Neural progenitor cell (in vitro differentiated cells): ENCODE results near the gene RNU1-2. TPM values are rescaled to one million over a fixed set of nuclear protein-coding genes. Genes with fewer than 3 reads are reported as not detected.

Experiments
- DNase-seq: peaks from one replicate; pipeline ENCODE4 v3.0.0-alpha.2; 2016; ENCODE audit warnings: low spot score
- H2AFZ ChIP-seq: fragments of 200-600 bp; sonication (generic); replicated peaks from 2 replicates; pipeline ENCODE4 v1.6.1; 2016; ENCODE audit warnings: antibody characterized with exemption
- H3F3A ChIP-seq: fragments of 200-600 bp; sonication (generic); 2 replicates; pipeline ENCODE4 v1.6.1; 2016; ENCODE audit warnings: antibody characterized with exemption, low read depth
- H3K27ac ChIP-seq: fragments of 200-600 bp; sonication (generic); 2 replicates; pipeline ENCODE4 v1.5.1; 2016; ENCODE audit warnings: mild to moderate bottlenecking
- H3K27me3 ChIP-seq: fragments of 200-600 bp; sonication (generic); 2 replicates; pipeline ENCODE4 v1.6.1; 2016; ENCODE audit warnings: mild to moderate bottlenecking, moderate library complexity
- H3K36me3 ChIP-seq: fragments of 200-600 bp; sonication (generic); 2 replicates; pipeline ENCODE4 v1.5.1; 2016
- H3K4me1 ChIP-seq: fragments of 200-600 bp; sonication (generic); 2 replicates; pipeline ENCODE4 v1.6.1; 2016; ENCODE audit warnings: mixed run types
- H3K4me2 ChIP-seq: fragments of 200-600 bp; sonication (generic); 2 replicates; pipeline ENCODE4 v1.6.1; 2016
- H3K4me3 ChIP-seq: fragments of 200-600 bp; sonication (generic); 2 replicates; pipeline ENCODE4 v1.5.1; 2016
- H3K79me2 ChIP-seq: fragments of 200-600 bp; sonication (generic); 2 replicates; pipeline ENCODE4 v1.6.1; 2016; ENCODE audit warnings: low read depth
- H3K9ac ChIP-seq: fragments of 200-600 bp; sonication (generic); 2 replicates; pipeline ENCODE4 v1.6.1; 2016
- H3K9me3 ChIP-seq: fragments of 200-600 bp; sonication (generic); 2 replicates; pipeline ENCODE4 v1.5.1; 2016; ENCODE audit warnings: low read depth
- H4K20me1 ChIP-seq: fragments of 200-600 bp; sonication (generic); 2 replicates; pipeline ENCODE4 v1.6.1; 2016; ENCODE audit warnings: low read depth
- H3K27ac Mint-ChIP-seq: 3 replicates; pipeline ENCODE4 v1.8.0; 2021; ENCODE audit warnings: mixed read lengths
- H3K27me3 Mint-ChIP-seq: 2 replicates; pipeline ENCODE4 v1.8.0; 2022; ENCODE audit warnings: low read depth, mild to moderate bottlenecking, inconsistent platforms, moderate library complexity, mixed read lengths; ENCODE audit not compliant: insufficient read depth
- H3K36me3 Mint-ChIP-seq: 3 replicates; pipeline ENCODE4 v1.8.0; 2021; ENCODE audit warnings: mixed read lengths
- H3K4me1 Mint-ChIP-seq: 3 replicates; pipeline ENCODE4 v1.8.0; 2021; ENCODE audit warnings: mixed read lengths
- H3K4me3 Mint-ChIP-seq: 3 replicates; pipeline ENCODE4 v1.8.0; 2021; ENCODE audit warnings: mild to moderate bottlenecking, moderate library complexity, mixed read lengths
- H3K9me3 Mint-ChIP-seq: 3 replicates; pipeline ENCODE4 v1.8.0; 2020; ENCODE audit warnings: mixed read lengths
- CTCF ChIP-seq: fragments of 200-600 bp; sonication (generic); IDR thresholded peaks from 2 replicates; pipeline ENCODE4 v1.5.1; 2017; ENCODE audit warnings: antibody characterized with exemption, mild to moderate bottlenecking
- EZH2 ChIP-seq: fragments of 200-600 bp; sonication (generic); IDR thresholded peaks from 2 replicates; pipeline ENCODE4 v1.6.1; 2017; ENCODE audit warnings: antibody characterized with exemption, mild to moderate bottlenecking, moderate library complexity
- EZH2phosphoT487 ChIP-seq: fragments of 200-600 bp; sonication (generic); IDR thresholded peaks from 2 replicates; pipeline ENCODE4 v1.6.1; 2017; ENCODE audit warnings: antibody characterized with exemption
- total RNA-seq: library from RNA; depleted of rRNA; stranded (reverse); fragments of >200 nt; gene quantifications from 2 replicates; pipeline ENCODE4 v1.2.3, GENCODE V29; 2015; ENCODE audit warnings: low replicate concordance

The RNU1-2 gene
- total RNA-seq, 1 donor from 2014 or later = under 0.01 TPM

GRCh38 chr1:16924216-16924918 is 28.6 kb downstream of the RNU1-2 start:
- H3K27ac Mint-ChIP-seq = peak overlapping the region; percentile 84
- peaks cover 45% of the 10 kb centered on the region for H3F3A ChIP-seq
- H3K27ac ChIP-seq = peak overlapping the region; percentile 53
- H4K20me1 ChIP-seq = peaks cover 13% of the 10 kb centered on the region
- H3K4me1 ChIP-seq = peaks cover 34% of the 10 kb centered on the region
- no peak overlapping the region for H3K9ac ChIP-seq
- H3K4me3 ChIP-seq = no peak overlapping the region
- H3K27me3 Mint-ChIP-seq = peaks cover 4% of the 10 kb centered on the region
- TF ChIP-seq EZH2phosphoT487 = no peak
- TF ChIP-seq EZH2 = no peak
- TF ChIP-seq CTCF = no peak
- peaks cover 68% of the 10 kb centered on the region for H3K79me2 ChIP-seq
- no peaks in the 10 kb centered on the region for H3K9me3 ChIP-seq
- H3K36me3 Mint-ChIP-seq = peaks cover 8% of the 10 kb centered on the region
- DNase-seq = no peak
- peaks cover 78% of the 10 kb centered on the region for H3K4me1 Mint-ChIP-seq
- no peak overlapping the region for H2AFZ ChIP-seq
- no peaks in the 10 kb centered on the region for H3K36me3 ChIP-seq
- no peaks in the 10 kb centered on the region for H3K27me3 ChIP-seq
- no peak overlapping the region for H3K4me2 ChIP-seq
- no peaks in the 10 kb centered on the region for H3K9me3 Mint-ChIP-seq
- peak overlapping the region; percentile 54 for H3K4me3 Mint-ChIP-seq

- peak overlapping the region; percentile 54 for H3K4me3 Mint-ChIP-seq
These were observed 29.2 kb downstream of the RNU1-2 start for GRCh38 chr1:16924919-16925477.

GRCh38 chr1:16925635-16926490 is 30.1 kb downstream of the RNU1-2 start:
- Histone ChIP-seq H3K9ac (no peak overlapping the region), H3K9me3 (no peaks in the 10 kb centered on the region), H3K4me2 (peak overlapping the region; percentile 74), H4K20me1 (peaks cover 13% of the 10 kb centered on the region), H3K27me3 (no peaks in the 10 kb centered on the region), H3K4me1 (peaks cover 34% of the 10 kb centered on the region), H3K79me2 (peaks cover 68% of the 10 kb centered on the region), H3K36me3 (no peaks in the 10 kb centered on the region), H3K27ac (no peak overlapping the region), H3K4me3 (peak overlapping the region; percentile 14), H2AFZ (no peak overlapping the region), H3F3A (peaks cover 43% of the 10 kb centered on the region)
- Mint-ChIP-seq H3K9me3 (no peaks in the 10 kb centered on the region), H3K27me3 (peaks cover 4% of the 10 kb centered on the region), H3K4me3 (peak overlapping the region; percentile 73), H3K27ac (peak overlapping the region; percentile 100), H3K4me1 (peaks cover 80% of the 10 kb centered on the region), H3K36me3 (peaks cover 10% of the 10 kb centered on the region)
- no peak for DNase-seq
- TF ChIP-seq CTCF (no peak), EZH2phosphoT487 (no peak)

More at GRCh38 chr1:16924919-16925477, 29.2 kb downstream of the RNU1-2 start:
- peaks cover 13% of the 10 kb centered on the region for H4K20me1 ChIP-seq
- H3K9ac ChIP-seq = no peak overlapping the region
- no peak for DNase-seq
- H3K79me2 ChIP-seq = peaks cover 68% of the 10 kb centered on the region
- H3K9me3 Mint-ChIP-seq = no peaks in the 10 kb centered on the region
- peak overlapping the region; percentile 84 for H3K27ac Mint-ChIP-seq
- no peaks in the 10 kb centered on the region for H3K27me3 ChIP-seq
- H3K36me3 ChIP-seq = no peaks in the 10 kb centered on the region
- no peak overlapping the region for H3K4me2 ChIP-seq
- H3K9me3 ChIP-seq = no peaks in the 10 kb centered on the region
- H3F3A ChIP-seq = peaks cover 45% of the 10 kb centered on the region
- no peak overlapping the region for H2AFZ ChIP-seq
- H3K4me1 ChIP-seq = peaks cover 34% of the 10 kb centered on the region
- TF ChIP-seq EZH2 (no peak), EZH2phosphoT487 (no peak), CTCF (no peak)
- H3K4me3 ChIP-seq = no peak overlapping the region
- peaks cover 79% of the 10 kb centered on the region for H3K4me1 Mint-ChIP-seq
- H3K27me3 Mint-ChIP-seq = peaks cover 4% of the 10 kb centered on the region
- H3K36me3 Mint-ChIP-seq = peaks cover 8% of the 10 kb centered on the region
- H3K27ac ChIP-seq = no peak overlapping the region
